Measurements from ENCODE around the gene MICAL3.

DNA sequence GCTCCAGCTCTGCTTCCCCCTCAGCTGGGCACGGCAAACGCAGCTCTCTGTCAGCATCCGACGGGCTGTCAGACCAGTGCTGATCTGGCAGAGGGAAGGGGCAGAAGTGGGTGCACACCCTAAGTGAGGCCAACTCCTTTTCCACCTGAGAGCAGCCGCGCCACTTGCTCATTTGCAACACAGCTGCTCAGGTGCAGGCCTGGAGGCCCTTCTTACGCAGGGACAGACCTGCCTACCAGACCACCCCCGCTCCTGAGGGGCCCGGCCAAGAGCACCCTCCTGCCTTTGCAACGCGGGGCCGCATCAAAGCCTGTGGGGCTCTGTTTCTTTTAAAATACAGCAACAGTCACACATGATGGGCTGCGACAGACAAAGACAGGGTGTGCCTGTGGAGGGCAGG lies 202.3 kb downstream of the MICAL3 start:
- TF ChIP-seq EP300 (IDR thresholded peaks at IDR 0.05) = no peak
- TF ChIP-seq, protein P1, sequence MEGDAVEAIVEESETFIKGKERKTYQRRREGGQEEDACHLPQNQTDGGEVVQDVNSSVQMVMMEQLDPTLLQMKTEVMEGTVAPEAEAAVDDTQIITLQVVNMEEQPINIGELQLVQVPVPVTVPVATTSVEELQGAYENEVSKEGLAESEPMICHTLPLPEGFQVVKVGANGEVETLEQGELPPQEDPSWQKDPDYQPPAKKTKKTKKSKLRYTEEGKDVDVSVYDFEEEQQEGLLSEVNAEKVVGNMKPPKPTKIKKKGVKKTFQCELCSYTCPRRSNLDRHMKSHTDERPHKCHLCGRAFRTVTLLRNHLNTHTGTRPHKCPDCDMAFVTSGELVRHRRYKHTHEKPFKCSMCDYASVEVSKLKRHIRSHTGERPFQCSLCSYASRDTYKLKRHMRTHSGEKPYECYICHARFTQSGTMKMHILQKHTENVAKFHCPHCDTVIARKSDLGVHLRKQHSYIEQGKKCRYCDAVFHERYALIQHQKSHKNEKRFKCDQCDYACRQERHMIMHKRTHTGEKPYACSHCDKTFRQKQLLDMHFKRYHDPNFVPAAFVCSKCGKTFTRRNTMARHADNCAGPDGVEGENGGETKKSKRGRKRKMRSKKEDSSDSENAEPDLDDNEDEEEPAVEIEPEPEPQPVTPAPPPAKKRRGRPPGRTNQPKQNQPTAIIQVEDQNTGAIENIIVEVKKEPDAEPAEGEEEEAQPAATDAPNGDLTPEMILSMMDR (IDR thresholded peaks at IDR 0.05) = no peak
